Suppressor macrophage treated with lipopolysaccharide for 1 hour (primary cell): ENCODE results near the gene AFAP1.

Experiments used
- DNase-seq, 3 donors: peaks; one replicate each; pipeline ENCODE4 v3.0.0-alpha.2; 2020 to 2022

The AFAP1 gene, protein sequence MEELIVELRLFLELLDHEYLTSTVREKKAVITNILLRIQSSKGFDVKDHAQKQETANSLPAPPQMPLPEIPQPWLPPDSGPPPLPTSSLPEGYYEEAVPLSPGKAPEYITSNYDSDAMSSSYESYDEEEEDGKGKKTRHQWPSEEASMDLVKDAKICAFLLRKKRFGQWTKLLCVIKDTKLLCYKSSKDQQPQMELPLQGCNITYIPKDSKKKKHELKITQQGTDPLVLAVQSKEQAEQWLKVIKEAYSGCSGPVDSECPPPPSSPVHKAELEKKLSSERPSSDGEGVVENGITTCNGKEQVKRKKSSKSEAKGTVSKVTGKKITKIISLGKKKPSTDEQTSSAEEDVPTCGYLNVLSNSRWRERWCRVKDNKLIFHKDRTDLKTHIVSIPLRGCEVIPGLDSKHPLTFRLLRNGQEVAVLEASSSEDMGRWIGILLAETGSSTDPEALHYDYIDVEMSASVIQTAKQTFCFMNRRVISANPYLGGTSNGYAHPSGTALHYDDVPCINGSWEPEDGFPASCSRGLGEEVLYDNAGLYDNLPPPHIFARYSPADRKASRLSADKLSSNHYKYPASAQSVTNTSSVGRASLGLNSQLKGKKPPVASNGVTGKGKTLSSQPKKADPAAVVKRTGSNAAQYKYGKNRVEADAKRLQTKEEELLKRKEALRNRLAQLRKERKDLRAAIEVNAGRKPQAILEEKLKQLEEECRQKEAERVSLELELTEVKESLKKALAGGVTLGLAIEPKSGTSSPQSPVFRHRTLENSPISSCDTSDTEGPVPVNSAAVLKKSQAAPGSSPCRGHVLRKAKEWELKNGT

DNA sequence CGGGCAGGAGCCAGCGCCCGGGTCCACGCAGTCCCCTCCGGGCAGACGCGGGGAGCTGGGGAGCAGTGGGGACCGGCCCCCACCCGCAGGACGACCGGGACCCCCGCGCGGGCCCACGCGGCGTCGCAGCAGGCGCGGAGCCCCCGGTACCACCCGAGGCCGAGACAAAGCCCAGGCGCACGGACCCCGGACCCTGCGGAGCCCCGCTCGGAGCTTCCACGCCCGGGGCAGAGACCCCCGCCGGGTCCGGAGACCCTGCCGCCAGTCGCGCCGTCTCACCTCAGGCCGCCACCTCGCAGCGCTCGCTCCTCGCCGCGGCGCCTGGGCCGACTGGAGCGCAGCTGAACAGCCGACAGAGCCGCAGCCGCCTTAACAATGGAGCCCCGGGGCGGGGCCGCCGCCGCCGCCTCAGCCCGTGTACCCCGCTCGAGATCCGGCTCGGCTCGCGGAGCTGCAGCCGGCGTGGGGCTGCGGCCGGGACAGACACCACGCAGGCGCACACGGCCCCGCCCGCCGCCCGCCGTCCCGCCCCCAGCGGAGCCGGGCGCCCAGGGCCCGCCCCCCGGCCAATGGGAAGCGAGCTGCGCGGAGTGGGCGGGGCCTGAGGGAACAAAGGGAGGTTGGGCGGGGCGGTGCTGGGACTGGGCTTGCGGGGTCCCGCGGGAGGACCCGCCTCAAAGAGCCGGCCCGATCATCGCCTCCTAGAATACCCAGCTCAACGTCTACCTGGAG is at the start of gene AFAP1:
AFAP1 (minus strand) TSS at position 485 of the 732 bp plus-strand sequence. CDS start 67,783 bp downstream, outside the sequence.
- peak; percentile 76 to 96 (median 88) for DNase-seq

DNA sequence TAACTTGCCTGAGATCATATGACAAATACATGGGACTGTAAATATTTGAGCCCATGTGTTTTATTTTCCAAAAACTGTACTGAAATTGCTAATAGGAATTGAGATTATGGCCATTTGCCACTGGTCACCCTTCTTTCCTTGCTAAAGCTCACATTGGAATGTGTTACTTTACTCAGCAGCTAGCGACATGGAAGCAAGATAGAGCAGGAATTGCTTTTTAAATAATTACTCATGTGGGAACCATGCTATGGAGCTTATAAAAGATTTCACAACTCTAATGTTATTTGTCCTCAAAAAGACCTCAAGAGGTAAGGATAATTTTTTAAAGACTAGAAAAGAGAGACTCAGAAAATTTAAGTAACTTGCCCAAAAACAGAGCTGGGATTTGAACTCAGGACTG is 48.8 kb upstream of the AFAP1 start:
- no peak for DNase-seq

DNA sequence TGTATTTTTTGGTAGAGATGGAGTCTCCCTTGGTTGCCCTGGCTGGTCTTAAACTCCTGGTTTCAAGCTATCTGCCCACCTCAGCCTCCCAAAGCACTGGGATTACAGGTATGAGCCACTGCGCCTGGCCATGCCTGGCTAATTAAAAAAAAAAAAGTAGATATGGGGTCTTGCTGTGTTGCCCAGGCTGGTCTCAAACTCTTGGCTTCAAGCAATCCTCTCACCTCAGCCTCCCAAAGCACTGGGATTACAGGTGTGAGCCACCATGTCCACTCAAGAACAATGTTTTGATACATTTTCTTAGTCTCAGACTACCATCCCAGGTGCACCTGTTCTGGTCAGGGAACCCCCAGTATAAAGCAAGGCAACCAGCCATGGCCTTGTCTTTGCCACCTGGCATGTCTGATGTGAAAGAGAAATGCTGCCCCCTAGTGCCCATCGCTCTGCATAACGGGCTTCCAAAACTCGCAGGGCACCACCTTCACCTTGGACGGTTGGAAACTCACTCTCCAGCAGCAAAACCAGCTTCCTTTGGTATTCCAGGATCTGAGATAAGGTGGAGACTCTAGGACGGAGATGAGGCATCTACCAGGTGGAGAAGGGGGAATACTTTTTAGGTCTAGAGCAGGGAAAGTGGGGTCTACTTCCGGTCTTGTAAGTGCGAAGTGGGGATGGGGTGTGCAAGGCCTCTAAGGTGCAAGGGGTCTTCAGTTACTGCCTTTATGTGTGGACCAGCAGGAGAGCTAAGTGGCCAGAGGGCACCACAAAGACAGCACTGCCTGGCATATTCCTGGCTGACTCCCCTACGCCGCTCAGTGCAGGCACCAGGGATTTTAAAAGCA is 47.7 kb upstream of the AFAP1 start:
- peak; percentile 70 to 85 (median 82) for DNase-seq

DNA sequence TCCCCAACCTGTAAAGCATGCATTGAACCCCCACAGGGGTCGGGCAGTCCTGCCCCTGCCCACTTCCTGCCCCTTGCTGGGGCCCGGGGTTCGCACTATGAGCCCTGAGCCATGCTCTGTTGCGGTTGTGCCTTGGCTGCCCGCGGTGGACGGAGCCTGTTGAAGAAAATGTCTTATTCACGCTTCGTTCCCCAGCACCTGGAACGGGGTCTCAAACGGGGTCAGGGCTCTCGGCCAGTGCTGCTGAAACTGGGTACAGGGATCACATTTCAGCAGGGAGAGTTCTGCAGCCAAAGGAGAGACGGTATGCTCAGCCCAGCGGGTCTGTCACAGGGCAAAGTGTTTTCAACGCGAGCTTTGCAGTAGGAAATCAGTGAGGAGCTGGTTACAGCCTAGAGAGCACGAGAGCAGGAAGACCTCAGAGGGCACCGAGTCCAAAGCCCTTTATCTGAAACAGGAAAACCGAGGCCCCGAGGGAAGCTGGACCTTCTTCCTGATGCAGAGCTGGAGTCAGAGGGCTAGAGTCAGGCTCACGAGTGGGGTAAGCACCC is 46.3 kb upstream of the AFAP1 start:
- DNase-seq, result no peak

DNA sequence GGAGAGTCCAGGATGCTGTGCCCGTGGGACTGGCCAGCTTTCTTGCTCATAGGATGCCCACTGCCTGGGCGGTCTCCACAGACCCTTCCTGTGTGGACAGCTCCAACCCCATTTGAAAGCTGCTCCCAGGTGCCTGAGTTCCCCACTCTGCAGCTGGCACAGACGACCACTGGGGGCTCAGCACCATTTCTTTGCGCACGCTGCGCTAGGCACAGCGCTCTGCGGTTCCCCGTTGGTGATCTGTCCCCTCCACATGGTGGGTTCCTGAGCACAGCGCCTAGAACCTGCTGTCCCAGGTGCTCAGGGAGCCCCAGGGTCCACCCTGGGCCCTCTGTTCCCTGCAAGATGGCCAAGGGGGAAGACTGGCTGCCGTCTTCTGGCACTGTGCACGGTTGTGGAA is 45.4 kb upstream of the AFAP1 start:
- DNase-seq, result no peak

DNA sequence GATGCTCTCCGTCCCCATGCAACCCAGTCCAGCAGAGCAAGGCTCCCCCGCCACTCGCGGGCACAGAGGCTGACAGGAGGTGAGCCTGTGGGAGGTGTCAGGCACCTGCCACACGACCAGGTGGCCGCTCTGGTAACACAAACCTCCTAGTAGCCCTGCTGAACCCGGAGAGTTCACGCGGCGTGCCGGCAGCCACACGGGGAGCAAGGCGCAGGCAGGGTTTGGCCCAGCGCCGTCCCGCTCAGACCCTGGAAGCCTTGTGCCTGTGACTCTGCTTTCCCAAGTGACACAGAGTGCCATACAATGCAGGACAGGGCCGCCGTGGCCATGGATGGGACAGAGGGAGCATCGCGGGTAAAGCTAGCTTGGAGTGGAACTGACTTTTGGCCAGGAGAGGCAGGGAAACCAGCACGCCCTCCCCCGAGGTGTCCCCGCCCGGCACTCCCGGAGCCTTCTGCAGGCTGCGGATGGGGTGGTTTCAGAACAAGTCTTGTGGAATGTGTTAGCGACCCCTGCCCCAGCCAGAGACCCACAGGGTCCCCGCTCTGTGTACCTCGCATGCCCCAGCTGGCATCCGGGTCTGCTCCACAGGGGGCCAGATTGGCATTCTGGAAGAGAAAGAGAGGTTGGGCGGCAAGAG is 44.7 kb upstream of the AFAP1 start:
- no peak for DNase-seq

DNA sequence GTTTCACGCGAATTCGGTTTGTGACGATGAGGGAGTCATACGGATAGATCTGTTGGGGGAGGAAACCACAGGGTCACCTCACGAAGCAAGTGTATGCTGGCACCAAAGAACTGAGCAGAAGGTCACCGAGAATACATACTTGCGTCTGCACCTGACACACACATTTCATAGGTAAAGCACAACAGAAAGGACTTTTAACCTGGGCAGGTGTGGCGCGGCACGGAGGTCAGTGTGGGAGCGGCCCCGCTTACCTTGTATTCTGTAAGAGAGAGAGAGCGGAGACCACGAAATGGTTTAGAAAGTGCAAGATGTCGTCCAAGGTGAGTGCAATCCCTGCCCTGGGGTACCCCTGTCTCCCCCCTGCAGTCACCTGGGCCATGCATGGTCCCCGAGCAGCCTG is 43.6 kb upstream of the AFAP1 start:
- no peak for DNase-seq

DNA sequence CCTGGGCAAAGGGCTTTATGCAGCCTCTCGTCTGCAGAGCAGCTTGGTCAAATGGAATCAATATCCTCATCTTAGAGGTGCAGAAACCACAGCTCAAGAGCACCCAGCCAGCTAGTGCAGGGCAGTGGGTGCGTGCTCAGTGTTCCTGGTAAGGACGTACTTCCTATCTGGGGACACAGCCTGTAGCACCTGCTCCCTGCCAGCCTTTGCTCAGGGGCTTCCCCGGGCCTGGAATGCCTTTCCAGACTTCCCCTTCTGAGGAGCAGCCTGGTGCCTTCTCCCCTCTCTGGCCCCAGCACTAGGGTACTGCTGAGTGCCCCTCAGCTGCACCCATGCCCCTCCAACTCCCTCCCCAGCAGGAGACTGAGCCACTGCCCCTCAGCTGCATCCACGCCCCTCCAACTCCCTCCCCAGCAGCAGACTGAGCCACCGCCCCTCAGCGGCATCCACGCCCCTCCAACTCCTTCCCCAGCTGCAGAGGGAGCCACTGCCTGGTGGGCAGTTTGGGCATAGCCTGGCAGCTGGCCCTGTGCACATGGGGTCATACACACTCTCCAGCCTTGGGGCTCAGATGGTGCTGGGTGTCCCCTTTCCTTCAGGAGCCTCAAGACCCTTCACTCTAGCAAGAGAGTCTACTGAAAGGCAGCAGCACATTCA is 42.2 kb upstream of the AFAP1 start:
- DNase-seq, result peak in 1 of 3 donors; percentile 15

DNA sequence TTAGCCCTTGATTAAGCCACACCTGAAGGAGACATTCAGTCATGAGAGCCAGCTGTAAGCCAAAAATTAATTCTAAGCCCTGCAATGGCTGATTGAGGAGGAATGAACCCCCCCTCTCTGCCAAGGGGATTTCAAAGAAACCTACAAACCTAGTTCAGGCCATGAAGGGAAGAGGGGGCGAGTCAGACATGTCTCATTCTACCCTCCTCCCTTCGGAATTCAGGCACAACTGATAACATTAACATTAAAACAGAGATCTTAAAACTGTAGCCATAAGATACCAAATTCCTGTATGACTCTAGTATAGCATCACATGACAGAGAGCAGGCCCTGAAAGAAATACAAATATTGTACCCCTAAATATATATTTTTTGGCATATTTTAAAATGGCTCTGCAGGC is 40.4 kb upstream of the AFAP1 start:
- no peak for DNase-seq

DNA sequence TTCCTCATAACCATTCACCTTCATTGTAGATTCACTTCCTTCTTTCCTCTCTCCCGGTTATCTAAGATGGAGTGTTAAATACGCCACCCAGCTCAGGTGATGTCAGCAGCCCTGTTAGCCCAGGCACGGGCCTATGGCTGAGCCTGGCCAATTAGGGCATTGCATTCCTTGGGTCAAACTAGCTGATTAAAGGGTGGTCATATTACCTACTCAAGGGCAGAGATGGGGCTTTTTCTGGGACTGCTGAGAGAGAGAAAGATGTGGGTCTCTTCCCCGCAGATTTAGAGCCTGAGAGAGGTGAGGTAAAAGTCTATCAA is 39.9 kb upstream of the AFAP1 start:
- DNase-seq, result no peak

DNA sequence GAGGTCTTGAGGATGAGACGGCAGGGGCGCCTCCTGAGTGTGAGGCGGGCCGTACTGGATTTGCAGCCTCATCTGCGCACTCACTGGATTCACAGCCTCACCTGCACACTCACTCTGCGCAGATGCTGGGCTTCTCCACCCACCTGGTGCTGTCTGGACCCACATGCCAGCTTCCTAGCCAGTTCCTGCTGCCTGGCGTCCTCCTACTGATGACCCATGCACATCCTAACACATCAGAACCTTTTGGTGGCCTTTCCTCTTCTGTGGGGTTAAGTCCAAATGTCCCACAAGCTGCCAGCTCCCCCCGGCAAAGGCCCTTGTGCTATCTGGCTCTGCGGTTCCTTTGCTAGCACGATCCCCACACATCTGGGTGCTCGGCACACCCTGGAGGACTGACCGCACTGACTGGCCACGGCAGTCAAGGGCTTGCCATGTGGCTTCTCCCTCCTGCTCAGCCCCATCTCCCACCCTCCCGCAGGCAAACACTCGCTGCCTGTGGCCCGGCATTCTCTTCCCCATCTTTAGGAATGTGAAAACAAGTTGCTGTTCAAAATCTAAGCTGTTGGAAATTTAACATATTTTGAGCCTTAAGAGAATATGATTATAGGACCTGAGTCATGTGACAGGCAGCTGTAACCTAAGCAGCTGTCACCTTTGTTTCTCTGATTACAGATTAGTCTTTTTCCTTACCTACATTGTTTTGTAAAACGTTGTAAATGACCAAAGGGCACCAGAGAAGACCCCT is 39.4 kb upstream of the AFAP1 start:
- no peak for DNase-seq

DNA sequence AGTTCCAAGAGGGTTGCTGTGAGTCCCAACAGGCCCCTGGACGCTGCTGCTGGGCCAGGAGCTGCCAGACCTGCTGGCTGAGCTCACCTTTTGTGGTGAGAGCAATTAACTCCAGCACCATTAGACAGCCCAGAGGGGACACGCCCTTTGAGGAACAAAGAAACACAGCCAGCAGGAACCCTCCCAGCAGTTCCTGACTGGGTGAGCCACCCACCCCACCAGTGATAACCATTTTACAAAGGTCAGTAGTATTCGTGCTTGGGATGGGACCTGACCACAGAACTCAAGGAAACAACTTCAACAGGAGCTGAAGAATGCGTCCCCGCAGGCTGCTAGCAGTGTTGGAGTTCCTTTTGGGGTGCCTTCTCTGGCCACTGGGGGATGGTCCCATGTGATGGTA is 38.8 kb upstream of the AFAP1 start:
- no peak for DNase-seq

DNA sequence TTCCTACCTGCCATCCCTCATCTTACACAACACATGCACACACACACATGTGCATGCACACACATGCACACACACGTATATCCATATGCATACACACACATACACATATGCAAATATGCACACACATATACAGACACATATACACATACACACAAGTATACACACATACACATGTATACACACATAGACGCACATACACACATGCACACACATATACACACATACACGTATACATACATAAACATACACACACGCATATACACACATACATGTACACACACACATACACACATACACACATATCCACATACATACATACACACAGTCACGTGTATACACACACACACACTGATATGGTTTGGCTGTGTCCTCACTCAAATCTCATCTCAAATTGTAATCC is 37.0 kb upstream of the AFAP1 start:
- DNase-seq, result no peak

DNA sequence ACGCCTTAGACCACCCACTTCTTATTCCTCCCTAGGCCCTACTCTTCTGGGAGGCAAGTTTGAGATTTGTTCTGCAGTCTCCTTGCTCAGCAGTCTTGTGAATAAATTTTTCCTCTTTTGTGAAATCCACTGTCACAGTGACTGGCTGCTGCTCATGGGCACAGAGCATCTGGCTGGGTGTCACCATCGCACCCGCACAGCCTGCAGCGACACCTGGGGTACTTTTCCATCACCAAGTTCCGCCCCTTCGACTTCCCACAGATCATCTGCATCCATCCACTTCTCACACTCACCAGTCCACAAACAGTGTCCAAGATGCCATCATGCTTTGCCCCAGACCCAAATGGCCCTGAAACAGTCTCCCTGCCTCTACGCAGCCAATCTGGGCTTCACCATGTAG is 36.4 kb upstream of the AFAP1 start:
- DNase-seq, result no peak

DNA sequence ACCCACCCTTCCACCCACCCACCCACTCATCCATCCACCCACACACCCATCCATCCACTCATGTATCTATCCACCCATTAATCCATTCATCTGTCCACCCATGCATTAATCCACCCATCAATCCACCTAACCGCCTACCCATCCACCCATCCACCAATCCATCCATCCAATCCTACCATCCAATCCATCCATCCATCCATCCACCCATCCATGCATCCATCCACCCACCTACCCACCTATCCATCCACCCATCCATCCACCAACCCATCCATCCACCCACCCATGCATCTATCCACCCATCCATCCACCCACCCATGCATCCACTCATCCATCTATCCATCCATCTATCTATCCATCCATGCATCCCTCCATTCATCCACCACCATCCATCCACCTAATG is 34.8 kb upstream of the AFAP1 start:
- DNase-seq, result no peak

DNA sequence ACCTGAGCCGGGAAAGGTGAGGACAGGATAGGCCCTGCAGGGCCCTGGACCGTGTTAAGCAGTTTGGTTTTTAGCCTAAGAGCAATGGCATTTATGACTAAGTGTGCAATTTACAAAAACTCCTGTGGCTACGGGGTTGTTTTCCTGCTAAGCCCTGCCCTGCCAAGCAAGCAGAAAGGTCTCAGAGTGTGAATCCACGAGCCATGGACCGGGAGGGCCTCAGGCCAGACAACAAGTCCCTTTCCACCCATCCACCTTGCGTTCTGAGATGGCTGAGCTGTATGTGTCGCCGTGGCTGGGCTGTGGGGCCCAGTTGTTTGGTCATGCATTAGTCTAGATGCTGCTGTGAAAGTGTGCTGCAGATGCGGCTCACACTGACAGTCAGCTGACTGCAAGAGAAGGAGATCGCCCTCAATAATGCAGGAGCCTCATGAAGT is 33.9 kb upstream of the AFAP1 start:
- DNase-seq, result no peak

DNA sequence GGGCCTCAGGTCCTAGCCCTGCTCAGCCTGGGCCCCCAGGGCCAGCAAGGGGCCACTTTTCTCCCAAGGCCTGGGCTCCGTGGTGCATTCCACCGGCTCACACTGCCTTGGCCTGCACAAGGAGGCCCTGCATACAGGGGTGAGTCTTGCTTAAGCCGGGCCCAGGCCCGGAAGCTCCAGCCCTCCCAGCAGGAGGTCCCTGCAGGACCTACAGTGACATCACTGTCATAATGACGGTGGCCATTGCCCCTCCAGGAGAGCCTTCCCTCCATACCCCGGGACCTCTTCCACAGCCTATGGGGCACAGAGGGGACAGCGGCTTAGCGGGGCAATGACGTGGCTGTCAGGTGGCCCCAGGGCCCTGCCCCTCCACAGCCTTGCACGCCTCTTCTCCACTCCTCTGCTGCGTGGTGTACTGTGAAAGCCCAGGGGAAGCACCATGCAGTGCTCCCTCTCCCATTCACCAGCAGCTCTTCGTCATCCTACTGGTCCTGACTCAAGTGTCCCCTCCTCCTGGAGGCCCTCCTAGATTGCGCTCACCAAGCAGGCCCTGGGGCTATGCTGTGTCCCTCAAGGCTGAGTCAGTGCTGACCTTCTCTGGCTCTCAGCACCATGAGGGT is 32.3 kb upstream of the AFAP1 start:
- no peak for DNase-seq

DNA sequence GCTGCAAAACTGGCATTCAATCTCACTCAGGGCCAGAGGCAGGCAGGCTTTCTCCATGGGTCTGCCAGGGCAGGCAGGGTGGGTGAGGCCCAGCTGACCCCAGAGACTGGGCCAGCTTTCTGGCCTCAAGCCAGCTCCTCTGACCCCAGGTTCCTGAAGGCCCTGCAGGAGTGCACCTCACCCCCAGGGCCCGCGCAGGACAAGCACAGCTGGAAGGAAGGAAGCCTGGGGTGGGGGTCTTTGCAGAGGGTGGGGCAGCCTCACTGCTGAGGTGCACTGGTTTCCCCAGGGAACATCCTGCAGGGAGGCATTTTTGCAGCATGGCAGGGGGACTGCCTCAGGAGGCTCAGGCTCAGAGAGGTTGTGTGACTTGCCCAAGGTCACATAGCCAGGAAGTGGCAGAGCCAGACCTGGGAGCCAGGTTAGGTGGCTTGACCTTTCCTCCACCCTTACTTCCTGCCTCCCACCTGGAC is 31.5 kb upstream of the AFAP1 start:
- no peak for DNase-seq

DNA sequence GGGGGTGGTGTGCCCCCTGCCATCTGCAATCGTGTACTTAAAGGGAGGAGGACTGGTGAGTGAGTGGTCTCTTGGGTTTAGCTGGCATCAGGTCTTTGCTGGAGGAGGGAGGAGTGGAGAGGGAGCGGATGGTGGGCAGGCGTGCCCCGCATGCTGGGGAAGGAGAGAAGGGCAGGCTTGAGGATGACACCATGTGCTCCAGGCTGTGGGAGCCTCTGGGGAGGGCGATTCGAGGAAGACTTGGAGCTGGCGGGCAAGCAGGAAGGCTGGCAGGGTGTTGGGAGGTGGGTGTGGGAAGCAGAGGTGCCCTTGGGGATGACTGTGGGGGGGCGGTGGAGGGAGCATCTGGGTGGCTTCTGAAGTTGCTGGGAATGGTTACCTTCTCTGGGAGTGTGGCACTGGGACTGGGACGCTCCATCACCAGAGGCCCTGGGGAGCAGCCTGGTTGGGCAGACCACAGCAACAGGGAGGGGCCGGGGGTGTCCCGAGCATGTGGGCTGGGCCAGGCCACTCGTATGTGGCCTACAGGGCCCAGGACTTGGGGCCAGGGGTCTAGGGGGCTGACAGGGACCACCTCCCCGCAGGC is 30.8 kb upstream of the AFAP1 start:
- DNase-seq, result no peak
